Stimulated activated CD4-positive, alpha-beta T cell treated with anti-CD3 and anti-CD28 coated beads, Interleukin-4, amount 100 ng/mL, for 48 hours (primary cell): ENCODE data around the gene PSD4.

ENCODE experiments used
- DNase-seq, 2 donors: peaks; one replicate each; pipeline ENCODE4 v3.0.0-alpha.2; 2020; ENCODE audit warnings: low read depth in 2 of 2

PSD4 gene

DNA sequence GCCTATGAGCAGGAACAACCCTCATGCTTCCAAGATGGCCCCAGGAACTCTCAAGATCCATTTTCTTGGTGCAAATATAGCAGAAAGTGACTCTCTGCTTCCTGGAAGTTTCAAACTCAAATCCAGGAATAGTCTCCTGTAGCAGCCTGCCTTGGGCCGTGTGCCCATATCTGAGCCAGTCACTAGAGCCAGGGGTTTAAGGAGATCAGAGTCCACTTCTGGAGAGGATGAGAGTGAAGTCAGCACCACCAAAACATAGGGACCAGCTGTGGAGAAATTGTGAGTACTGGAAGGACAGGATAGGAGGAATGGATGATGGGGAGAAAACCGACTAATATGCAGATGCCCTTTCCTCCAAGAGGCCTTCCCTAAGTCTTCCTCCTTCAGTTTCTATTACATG is 33.2 kb downstream of the PSD4 start:
- DNase-seq, result no peak

GRCh38 chr2:113208396-113208795 is 34.6 kb downstream of the PSD4 start:
- no peak for DNase-seq

DNA sequence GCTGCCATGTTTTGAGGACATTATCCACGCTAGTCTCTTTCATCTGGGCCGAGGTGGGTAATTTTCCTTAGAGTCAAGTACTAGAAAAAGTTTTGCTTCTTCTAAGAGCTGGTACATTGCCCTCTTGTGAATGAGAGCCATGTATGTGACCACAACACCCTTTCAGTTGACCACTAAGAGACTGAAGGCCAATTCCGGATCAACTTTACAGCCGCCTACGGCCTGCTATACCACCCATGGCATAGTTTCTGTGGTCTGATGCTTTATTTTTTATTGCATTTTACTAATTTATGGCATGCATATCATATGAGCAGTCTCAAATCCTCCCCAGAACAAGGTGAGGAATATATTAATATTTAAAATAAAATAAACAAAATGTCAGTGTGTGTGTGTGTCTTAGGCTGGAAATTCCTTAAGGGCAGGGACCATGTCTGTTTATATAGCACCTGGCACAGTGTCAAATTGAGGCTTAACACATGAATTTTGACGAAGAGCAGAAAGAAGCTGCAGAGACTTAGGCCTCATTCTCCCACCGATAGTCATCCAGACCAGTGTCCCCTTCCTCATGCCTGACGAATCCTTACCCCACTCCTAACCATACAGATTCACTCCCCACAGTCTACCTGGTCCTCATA is 35.4 kb downstream of the PSD4 start:
- DNase-seq, result no peak

GRCh38 chr2:113209646-113210171 is 35.9 kb downstream of the PSD4 start:
- no peak for DNase-seq

- DNase-seq, result no peak
Measured at GRCh38 chr2:113211226-113212105, 37.7 kb downstream of the PSD4 start.

GRCh38 chr2:113212245-113213060 is 38.7 kb downstream of the PSD4 start:
- DNase-seq, result no peak

GRCh38 chr2:113213061-113213930 is 39.5 kb downstream of the PSD4 start:
- DNase-seq, result no peak

- no peak for DNase-seq
Measured at GRCh38 chr2:113214141-113214540, 40.4 kb downstream of the PSD4 start.

DNA sequence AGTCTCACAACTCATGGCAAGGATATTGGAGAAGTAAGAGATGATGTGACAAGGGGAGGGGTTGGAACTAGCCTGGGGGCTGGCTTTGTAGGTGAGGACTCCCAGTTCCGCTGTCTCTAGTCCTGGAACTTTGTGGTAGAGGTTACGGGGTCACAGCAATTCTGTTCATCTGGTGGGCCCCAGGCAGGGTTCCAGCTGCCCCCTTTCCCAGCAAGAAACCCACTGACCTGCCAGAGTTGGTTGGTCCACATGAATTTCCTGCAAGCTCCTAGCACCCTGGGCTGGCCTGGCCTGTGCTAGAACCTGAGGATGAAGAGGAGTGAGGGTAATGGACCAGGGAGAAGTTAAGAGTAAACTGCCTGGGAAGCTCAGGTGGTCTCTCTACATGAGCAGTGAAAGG is 41.3 kb downstream of the PSD4 start:
- DNase-seq, result no peak

- no peak for DNase-seq
Measured at GRCh38 chr2:113216321-113216720, 42.5 kb downstream of the PSD4 start.

- no peak for DNase-seq
Measured at GRCh38 chr2:113216891-113217454, 43.2 kb downstream of the PSD4 start.

- DNase-seq, result no peak
Measured at GRCh38 chr2:113217455-113218282, 43.9 kb downstream of the PSD4 start.

DNA sequence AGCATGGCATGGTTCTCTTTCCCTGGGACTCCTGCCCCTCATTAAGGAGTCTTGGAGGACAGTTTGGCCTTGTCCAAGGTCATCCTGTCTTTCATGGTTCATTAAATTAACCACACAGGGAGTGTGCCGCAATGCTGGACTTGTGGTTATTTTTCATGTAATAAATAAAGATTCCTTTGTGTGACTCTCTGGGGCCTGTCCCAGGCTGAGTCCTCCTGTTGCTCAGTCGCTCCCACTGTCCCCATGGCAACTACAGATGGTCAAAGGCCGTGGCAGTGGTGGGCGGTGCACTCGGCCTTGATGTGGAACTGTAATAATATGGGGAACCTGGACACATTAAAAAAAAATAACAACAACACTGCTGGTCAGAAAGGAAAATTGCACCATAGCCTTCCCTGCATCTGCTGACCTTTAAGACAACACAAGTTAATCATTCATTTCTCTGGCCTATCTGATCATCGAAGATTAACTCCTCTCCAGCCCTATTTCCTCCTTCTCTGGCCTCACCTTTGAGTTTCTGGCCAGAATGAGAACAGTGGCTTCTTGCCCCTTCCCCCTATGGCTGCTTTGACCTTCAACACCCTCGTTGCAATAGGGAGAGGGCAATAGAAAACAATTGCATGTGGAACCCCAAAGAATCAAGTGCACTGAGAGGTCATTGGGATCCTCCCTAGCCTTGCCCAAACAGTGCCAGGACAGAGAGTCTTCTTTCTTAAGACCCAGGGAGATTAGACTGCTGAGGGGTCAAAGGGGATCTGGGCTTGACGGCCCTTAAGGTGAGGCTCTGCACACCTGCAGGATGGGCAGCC is 44.7 kb downstream of the PSD4 start:
- DNase-seq, result no peak

GRCh38 chr2:113219092-113219441 is 45.3 kb downstream of the PSD4 start:
- DNase-seq, result no peak

GRCh38 chr2:113219525-113219888 is 45.7 kb downstream of the PSD4 start:
- DNase-seq, result no peak

- no peak for DNase-seq
Measured at GRCh38 chr2:113219889-113220641, 46.3 kb downstream of the PSD4 start.

- DNase-seq, result no peak
Measured at GRCh38 chr2:113220970-113221708, 47.4 kb downstream of the PSD4 start.

DNA sequence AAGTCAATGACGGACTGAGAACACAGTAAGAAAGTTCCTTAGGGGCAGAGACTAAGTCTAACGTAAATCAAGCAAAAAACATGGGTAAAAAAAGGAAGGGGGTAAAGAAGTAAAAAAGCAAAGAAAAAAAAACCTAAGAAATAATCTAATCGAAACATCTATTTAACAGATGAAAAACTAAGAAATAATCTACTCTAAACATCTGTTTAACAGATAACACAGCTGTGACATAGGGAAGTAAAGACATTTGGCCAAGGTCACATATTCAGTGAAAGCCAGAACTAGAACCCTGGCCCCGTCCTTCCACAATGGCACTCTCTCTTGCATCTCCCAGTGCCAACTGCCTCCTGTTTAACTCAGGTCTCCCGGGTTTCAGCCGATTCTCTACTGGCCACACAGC is 48.1 kb downstream of the PSD4 start:
- no peak for DNase-seq
